Middle frontal gyrus (tissue), 1 donor: ENCODE data around the gene SPSB3.

ENCODE experiments used
- DNase-seq: peaks from one replicate; pipeline ENCODE4 v3.0.0-alpha.2; 2015; ENCODE audit warnings: low spot score; ENCODE audit errors: extremely low spot score

The SPSB3 gene

DNA sequence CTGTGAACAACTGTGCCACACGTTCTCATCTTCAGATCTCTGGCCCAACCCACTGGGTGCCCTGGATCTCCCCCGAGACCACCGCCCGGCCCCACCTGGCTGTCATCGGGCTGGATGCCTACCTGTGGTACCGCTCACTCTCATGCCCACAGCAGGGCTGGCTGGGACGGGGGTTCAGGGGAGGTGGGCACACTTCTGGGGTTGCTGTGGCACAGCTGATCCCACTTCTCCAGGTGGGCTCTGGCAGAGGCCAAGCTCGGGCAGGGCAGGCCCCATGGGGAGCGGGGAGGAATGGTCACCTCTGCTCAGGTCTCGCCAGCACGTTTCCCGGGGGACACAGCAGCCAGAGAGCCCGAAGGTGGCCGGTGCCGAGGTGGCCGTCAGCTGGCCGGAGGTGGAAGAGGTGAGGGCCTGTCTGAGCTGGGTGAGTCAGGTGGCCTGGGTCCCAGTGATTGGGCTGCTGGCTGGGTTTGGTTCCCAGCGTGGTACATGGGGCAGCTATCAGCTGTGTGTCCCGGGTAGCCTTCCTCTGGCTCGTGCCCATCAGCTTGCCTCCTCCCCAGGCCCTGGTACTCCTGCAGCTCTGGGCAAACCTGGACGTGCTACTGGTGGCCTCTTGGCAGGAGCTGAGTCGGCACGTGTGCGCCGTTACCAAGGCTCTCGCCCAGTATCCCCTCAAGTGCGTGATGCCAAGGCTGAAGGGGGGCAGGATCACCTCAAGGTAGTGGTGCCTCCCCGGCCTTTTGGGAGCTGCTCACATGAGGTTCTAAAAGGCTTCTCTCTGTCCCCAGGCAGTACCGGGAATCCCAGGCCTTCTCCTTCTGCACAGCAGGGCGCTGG, 7.1 kb downstream of the SPSB3 start:
- no peak for DNase-seq

DNA sequence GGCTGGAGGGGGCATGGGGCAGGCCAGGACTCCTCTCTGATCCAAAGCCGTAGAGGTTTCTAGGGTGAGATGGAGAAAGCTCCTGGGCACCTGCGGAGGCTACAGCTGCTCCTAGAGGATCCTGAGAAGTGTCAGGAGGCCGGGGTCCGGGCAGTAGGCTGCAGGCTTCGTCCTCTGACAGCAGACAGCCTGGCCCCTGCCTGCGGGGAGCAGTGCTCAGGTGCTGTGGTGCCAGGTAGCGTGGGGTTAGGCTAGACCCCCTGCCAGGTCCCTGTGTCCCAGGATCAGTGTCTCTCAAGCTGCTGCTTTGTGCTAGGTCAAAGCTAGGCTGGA, 8.0 kb downstream of the SPSB3 start:
- DNase-seq = no peak

DNA sequence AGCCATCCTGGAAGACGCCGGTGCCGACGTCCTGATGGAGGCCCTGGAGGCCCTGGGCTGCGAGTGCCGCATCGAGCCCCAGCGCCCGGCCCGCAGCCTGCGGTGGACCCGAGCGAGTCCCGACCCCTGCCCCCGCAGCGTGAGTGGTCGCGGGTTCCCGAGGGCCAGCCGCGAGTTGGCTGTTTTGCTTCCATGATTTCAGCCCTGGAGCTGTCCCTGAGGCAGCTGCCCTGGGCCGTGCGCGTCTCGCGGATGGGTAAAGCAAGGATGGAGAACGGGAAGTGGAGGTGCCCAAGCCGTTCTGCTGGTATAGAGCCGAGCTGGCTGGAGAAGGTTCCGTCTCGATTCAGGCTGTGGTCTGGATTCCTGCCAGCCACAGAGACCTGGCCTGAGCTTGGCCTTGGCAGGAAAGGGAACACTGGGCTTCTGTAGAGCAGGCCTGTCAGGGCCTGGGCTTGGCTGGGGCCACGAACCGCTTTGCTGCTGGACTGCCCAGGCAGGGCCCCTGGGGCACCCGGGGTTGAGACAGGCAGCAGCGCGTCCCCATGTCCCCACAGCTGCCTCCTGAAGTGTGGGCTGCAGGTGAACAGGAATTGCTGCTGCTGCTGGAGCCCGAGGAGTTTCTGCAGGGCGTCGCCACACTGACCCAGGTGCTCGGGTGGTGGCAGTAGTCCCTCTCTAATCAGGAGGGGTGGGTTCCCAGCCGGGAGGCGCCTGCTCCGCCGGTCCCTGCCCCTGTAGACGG, 8.5 kb downstream of the SPSB3 start:
- DNase-seq = no peak

DNA sequence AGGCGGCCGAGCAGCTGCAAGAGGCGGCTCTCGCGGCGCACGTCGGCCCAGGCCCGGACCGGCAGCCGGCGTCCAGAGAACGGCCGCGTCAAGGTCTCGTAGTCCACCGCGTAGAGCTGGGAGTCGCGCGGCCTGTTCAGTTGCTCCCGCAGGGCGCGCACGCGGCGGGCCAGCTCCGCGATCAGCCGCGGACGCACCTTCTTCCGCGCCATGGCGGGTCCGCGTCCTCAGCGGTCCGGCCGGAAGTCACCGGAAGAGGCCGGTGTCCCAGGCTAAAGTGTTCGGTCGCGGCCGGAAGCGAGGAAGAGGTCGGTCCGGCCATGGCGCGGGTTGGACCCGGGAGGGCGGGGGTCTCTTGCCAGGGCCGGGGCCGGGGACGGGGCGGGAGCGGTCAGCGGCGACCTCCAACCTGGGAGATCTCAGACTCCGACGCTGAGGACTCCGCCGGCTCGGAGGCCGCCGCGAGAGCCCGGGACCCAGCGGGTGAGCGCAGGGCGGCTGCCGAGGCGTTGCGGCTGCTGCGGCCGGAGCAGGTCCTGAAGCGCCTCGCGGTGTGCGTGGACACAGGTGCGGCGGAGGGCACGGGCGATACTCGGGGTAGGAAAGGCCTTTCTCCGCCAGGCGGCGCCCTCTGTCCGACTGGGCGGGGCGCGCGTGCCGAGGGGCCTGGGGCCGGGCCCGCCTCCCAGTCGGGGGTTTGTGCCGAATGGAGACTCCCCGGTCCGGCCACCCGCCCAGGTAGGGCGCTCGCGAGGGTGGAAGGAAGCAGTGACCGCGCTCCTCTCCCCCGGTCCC, 9.3 kb downstream of the SPSB3 start, which contains the start of gene MRPS34:
Gene MRPS34, minus strand, starts transcription at position 227 of the 795 bp plus-strand sequence. Its CDS starts 15 bp downstream, at position 212.
- peak; percentile 62 for DNase-seq

DNA sequence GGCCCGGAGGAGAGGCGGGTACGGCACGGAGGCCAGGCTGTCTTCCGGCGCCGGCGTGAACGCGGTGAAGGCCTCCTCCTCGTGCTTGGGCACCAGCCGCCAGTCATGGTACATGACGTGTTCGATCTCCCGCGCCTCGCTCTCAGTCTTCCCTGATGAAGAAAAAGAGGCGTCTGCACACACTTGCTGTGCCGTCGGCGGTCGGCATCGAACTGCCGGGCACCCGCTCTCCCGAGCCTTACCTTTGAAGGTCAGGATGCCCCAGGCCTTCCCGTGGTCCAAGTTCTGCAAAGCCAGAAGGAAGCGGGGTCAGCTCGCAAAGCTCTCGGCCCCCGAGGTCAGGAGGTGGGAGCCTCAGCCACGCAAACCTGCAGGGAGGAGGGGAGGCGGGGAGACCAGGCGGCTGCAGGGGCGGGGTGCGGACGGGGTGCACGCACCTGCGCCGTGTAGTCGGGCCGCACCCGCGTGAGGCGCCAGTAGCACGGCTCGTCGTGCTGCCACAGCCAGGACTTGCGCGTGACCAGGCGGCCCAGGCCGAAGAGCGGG, 9.9 kb downstream of the SPSB3 start, which contains the start of gene EME2:
Gene EME2, plus strand, starts transcription at position 449 of the 546 bp plus-strand sequence. CDS start 418 bp downstream, outside the sequence.
- DNase-seq = no peak

DNA sequence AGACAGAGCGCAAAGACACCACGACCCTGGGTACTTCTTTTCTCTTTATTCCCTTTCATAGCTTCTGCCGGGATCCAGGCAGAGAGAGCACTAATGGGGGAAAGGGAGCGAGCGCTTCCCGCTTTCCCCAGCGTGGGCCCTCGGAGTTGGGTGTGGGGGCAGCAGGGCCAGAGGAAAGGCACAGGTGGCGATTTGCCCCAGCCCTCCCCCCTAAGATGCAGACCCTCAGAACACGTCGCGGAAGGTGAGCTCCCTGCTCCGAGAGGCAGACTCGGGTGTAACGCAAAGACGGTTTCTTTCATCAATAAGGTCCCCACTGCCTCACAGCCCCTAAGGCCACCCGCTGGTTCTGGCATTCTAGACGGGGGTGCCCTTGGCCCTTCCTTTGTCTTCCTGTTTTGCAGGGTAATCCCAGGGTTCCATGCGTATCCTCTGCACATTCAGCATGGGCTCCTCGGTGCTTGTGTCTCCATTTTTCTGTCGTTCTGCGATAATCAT, 10.5 kb downstream of the SPSB3 start:
- DNase-seq = no peak

DNA sequence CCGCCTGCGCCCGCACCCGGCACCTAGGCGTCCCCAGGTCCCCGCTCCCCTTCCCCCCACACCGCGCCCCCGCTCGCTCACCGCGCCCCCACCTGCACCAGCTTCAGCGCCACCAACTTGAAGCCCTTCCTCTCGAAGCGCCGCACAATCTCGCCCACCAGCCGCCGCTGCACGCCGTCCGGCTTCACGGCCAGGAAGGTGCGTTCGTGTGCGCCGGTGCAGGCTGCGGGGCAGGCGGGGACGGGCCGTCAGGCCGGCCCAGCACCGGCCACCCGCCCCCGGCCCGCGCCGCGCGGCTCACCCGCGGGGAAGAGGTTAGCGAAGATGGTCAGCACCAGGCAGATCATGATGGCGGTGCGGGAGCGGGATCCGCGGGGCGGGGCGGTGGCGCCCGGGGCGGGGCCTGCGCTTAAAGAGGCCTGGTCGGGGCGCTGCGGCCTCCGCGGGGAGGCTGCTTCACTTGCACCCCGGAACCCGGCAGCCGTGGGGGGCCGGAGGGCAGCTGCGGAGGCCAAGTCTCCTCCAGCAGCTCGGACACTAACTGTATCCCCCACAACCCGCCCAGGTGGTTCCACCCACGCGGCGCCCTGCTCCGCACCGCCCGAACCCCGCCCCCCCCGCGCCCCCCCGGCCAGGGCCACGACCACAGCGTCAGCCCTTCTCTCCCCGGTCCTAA, 11.0 kb downstream of the SPSB3 start, which contains the start of gene NME3:
Gene NME3, minus strand, starts transcription at position 356 of the 676 bp plus-strand sequence. Its CDS starts 9 bp downstream, at position 347.
- DNase-seq = no peak

DNA sequence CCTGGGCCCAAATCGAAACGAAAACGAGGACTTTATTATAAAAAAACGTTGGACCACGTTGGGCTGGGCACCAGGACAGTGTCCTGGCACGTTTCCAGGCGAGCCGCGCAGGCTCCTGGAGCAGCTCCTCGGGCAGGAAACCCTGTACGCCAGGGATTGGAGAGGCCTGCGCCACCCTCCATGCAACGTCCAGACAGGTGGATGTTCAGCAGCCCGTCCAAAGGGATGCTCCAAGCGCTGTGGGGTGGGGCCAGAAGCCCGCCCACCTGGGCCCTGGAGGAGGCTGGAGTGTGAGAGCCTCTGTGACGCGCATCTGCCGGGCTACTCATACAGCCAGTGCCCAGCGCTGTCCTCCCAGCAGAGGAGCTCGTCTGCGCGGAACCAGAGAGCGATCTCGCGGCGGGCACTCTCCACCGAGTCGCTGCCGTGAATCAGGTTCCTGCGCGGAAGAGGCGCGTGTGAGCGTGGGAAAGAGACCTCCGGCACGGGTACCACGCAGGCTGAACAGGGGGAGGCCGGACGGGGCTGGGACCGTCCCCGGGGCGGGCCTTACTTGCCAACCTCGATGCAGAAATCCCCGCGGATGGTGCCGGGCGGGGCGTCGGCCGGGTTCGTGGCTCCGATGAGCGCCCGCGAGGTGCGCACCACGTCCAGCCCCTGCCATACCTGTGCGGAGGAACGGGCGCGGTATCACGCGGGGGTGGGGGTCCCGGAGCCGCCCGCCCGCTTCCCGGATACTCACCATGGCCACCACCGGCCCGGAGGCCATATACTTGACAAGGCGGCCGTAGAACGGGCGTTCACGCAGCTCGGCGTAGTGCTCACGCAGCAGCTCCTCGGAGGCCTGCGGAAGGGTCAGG, 11.8 kb downstream of the SPSB3 start:
- peak; percentile 59 for DNase-seq

DNA sequence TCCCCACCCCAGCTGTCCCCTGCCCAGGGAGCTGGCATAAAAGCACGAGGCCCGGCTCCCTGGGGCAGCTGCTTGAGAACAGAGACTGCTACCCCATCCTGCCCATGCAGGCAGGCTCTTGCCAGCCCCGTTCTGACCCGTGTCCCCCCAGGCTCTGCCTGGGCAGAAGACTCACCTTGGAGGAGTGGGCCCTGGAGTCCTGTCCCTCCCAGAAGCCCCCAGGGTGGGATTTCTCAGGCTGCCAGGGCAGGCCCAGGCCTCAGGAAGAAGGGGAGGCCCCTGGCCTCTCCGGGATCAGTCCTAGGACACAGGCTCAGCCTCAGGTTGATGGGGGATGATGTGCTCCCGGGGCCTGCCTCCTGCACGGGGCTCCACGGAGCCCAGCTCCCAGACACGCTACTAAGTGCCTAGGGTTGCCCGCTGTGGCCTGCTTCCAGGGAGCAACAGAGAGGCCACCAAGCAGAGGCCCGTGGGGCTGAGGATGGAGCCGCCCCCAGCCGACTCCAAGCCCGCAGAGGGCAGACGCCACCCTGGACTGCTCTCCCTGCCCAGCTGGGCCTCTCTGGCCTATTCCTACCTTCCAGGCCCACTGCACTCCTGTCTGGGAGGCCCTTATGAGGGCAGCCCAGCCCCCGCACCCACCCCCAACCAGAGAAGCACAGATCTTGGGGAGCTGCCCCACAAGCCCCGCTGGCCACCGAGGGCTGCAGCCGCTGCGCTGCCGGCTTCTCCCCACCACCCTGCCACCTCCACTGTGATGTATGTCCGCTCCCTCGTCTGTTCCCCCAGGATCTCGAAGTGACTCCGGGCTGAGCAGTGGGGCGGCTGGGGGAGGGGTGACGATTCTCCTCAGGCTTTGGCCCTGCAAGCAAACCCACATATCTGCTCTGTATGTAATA, 12.7 kb downstream of the SPSB3 start:
- no peak for DNase-seq

DNA sequence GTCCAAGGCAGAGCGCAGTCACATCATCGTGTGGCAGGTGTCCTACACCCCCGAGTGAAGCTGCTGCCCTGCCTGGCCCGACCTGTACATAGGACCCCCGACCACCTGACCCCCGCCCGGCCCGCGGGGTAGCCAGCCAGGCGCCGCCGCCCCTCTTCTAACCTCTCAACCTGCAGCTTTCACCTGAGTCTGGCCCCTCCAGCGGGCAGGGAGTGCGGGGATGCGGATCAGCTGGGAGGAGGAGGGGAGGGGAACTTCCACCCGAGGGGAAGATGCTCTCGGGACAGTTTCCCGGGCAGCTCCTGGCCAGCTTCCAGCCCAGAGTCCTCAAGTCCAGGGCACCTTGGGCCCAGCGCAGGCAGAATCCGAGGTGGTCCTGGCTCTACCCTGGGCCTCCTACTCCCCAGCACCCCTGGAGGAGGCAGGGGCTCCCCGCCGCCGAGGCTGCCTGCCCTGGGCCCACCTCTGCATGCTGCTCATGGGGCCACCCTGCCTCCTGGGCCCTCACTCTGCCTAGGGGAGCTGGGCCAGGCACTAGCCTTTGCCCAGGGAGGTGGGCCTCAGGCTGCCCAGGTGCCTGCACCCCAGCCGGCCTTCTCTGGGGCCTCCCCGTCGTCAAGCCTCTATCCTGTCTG, 13.5 kb downstream of the SPSB3 start:
- DNase-seq = no peak

DNA sequence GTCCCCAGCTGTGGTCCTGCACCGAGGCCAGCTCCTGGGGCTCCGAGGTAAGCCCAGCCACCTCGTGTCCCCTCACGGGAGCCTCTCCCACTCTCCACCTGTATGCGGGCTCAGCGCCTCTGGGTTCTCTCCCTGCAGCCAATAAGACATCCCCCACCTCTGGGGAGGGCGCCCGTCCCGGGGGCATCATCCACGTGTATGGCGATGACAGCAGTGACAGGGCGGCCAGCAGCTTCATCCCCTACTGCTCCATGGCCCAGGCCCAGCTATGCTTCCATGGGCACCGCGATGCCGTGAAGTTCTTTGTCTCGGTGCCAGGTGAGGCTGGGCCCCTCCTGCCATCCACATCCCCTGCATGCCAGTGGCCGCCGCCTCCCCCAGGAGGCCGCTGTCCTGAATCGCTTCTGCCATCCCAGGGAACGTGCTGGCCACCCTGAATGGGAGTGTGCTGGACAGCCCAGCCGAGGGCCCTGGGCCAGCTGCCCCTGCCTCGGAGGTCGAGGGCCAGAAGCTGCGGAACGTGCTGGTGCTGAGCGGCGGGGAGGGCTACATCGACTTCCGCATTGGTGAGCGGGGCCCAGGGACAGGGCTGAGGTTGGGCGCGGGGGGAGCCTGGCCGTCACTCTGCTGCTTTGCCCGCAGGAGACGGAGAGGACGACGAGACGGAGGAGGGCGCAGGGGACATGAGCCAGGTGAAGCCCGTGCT, 14.2 kb downstream of the SPSB3 start:
- no peak for DNase-seq

DNA sequence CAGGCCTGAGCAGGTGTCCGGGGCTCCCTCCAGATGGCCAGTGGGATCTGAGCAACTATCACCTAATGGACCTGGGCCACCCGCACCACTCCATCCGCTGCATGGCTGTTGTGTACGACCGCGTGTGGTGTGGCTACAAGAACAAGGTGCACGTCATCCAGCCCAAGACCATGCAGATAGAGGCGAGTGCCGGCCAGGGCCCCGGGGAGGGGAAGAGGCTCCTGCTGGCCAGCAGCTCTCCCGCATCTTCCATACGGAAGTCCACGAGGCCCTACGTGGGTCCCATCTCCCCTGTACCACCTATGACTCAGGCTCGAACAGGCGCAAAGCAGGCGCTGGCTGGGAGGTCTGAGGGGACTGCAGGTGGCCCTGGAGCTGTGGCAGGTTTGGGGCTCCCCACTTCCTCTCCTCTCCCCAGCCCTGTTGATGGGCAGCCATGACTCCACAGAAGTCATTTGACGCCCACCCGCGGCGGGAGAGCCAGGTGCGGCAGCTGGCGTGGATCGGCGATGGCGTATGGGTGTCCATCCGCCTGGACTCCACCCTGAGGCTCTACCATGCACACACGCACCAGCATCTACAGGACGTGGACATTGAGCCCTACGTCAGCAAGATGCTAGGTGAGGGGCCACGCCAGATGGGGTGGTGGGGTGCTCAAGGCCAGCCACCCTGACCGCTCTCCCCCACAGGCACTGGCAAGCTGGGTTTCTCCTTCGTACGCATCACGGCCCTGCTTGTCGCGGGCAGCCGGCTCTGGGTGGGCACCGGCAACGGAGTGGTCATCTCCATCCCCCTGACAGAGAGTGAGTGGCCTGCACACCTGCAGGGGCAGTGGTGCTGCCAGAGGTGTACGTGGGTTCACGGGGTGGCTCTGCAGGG, 15.0 kb downstream of the SPSB3 start:
- no peak for DNase-seq

DNA sequence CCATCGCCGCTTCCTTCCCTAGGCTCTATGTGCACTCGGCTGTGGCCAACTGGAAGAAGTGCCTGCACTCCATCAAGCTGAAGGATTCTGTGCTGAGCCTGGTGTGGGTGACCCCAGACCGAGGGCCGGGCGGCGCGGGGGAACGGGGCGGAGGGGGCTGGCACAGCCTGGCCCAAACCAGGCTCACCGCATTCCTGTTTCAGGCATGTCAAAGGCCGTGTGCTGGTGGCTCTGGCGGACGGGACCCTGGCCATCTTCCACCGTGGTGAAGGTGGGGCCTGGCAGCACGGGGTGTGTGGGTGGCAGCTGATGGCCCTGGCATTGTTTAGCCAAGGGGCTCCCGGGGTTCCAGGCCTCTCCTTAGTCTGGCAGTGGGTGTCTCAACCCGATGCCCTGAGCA, 15.7 kb downstream of the SPSB3 start:
- DNase-seq = no peak

DNA sequence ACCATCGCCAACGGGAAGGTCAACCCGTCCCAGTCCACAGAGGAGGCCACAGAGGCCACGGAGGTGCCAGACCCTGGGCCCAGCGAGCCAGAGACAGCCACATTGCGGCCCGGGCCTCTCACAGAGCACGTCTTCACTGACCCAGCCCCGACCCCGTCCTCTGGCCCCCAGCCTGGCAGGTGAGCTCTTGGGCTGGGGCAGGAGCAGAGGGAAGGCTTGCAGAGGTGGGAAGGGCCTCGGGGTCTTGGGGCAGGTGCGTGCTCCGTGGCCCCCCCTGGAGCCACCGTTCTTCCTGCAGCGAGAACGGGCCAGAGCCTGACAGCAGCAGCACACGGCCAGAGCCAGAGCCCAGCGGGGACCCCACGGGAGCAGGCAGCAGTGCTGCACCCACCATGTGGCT, 16.1 kb downstream of the SPSB3 start:
- no peak for DNase-seq

DNA sequence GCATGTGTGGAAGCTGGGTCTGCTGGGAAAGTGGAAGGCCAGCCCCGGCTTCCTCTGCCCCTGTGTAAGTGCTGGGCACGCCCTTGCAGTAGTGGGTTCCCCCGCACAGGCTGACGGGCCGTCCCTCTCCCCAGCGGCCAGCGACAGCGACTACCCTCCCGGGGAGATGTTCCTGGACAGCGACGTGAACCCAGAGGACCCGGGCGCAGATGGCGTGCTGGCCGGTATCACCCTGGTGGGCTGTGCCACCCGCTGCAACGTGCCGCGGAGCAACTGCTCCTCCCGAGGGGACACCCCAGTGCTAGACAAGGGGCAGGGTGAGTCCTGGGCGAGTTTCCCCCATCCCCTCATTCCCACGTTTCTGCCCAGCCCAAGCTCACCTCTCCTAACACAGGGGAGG, 16.5 kb downstream of the SPSB3 start:
- no peak for DNase-seq

DNA sequence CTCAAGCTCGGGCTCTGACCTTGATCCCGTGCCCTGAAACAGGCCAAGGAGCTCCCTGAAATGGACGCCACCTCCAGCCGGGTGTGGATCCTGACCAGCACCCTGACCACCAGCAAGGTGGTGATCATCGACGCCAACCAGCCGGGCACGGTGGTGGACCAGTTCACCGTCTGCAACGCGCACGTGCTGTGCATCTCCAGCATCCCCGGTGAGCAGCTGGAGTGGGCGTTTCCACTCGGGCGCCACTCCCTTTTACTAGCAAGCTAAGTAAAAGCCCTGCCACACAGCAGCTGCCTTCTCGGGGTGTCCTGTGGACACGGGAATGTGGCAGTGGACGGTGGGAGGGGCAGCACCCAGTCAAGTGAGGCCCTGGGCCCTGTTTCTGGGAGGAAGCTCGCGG, 17.4 kb downstream of the SPSB3 start:
- DNase-seq = no peak
